Panc1 (cell line): ENCODE results near the gene ADGRL1.

ENCODE experiments used
- CTCF ChIP-seq: fragments of 450-650 bp; IDR thresholded peaks from 2 replicates; pipeline ENCODE4 v1.5.1; 2017; ENCODE audit warnings: mild to moderate bottlenecking
- POLR2AphosphoS5 ChIP-seq: IDR thresholded peaks from 2 replicates; pipeline ENCODE4 v1.6.1; 2012; ENCODE audit warnings: mild to moderate bottlenecking, low read depth, low read length, moderate library complexity
- REST ChIP-seq, 2 experiments: IDR thresholded peaks; 2 replicates each; pipeline ENCODE4 v1.6.1; 2011 to 2012; ENCODE audit warnings: low read depth in 2 of 2, control low read depth in 1 of 2, low read length in 1 of 2, mild to moderate bottlenecking in 1 of 2, moderate library complexity in 1 of 2; ENCODE audit not compliant: insufficient read depth in 1 of 2
- SIN3A ChIP-seq: IDR thresholded peaks from 2 replicates; pipeline ENCODE4 v1.6.1; 2012; ENCODE audit warnings: low read depth, mild to moderate bottlenecking, low read length, moderate library complexity, borderline replicate concordance; ENCODE audit not compliant: insufficient read depth
- TCF7L2 ChIP-seq: IDR thresholded peaks from 2 replicates; pipeline ENCODE4 v1.6.1; 2011; ENCODE audit warnings: mild to moderate bottlenecking, low read depth, low read length, inconsistent platforms

- TF ChIP-seq CTCF, result no peak
- no peak for TF ChIP-seq SIN3A
- TF ChIP-seq POLR2AphosphoS5, result no peak
- TF ChIP-seq REST (IDR thresholded peaks at IDR 0.05; ENCODE audit: insufficient read depth in 1 of 2, low read depth in 2 of 2, low read length in 1 of 2), result no peak
- TF ChIP-seq TCF7L2, result no peak
Observed at GRCh38 chr19:14114439-14114838, 91.5 kb downstream of the ADGRL1 start.
